Fibroblast of pulmonary artery (primary cell): ENCODE results near the gene OSGIN1.

Source experiments
- DNase-seq: peaks from one replicate; pipeline ENCODE4 v3.0.0-alpha.2; 2010; ENCODE audit warnings: low read depth
- H3K4me3 ChIP-seq: replicated peaks from 2 replicates; pipeline ENCODE4 v1.5.1; 2011; ENCODE audit warnings: low read depth, mild to moderate bottlenecking, control low read depth, low read length, moderate library complexity
- TF ChIP-seq, protein P1 (sequence below): IDR thresholded peaks from 2 replicates; pipeline ENCODE4 v1.5.1; 2011; ENCODE audit warnings: mild to moderate bottlenecking, control low read depth, low read length, inconsistent platforms; ENCODE audit errors: missing control alignments

OSGIN1 gene, protein sequence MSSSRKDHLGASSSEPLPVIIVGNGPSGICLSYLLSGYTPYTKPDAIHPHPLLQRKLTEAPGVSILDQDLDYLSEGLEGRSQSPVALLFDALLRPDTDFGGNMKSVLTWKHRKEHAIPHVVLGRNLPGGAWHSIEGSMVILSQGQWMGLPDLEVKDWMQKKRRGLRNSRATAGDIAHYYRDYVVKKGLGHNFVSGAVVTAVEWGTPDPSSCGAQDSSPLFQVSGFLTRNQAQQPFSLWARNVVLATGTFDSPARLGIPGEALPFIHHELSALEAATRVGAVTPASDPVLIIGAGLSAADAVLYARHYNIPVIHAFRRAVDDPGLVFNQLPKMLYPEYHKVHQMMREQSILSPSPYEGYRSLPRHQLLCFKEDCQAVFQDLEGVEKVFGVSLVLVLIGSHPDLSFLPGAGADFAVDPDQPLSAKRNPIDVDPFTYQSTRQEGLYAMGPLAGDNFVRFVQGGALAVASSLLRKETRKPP

DNA sequence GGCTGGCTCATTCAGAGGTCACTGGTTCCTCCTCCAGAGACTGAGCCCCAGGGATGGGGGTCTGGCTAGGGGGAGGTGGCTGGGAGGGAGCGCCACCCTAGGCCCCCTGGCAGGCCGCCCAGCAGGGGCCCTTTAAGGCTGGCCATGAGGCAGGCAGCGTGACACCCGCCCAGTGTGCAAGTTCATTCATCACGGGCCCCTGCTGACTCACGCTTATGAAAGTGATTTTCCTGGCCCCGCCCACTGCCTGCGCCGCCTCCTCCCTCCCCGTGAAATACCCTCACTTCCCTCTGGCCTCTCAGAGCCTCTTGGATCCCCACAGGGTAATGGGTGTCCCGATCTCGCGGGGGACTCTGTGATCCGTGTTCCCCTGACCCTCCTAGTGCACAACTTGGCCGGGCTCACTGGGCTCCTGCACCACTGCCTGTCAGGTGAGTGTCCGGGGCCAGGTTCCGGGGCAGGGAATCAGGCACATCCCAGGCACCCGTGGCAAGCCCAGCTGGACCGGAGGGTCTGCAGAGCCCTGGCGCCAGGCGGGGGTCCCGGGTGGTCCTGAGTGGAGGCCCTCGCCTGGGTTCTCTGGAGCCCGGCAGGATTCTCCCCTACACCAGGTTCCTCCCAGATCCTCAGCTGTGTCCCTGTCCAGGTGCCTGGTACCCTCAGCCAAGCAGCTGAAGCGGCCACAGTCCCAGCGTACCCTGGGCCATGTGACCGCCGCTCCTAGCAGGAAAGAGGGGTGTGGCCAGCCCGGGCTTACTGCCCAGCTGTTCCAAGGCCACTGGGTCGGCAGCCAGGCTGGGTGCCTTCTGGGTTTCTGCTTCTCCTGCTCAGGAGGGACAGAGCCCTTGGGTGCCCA lies at the start of gene OSGIN1:
TSS of gene OSGIN1 (plus strand) at position 301 of the 856 bp plus-strand sequence. CDS start 4,432 bp downstream, outside the sequence.
- peak within 1 kb of the TSS; percentile 69 for H3K4me3 ChIP-seq
- TF ChIP-seq, protein P1, sequence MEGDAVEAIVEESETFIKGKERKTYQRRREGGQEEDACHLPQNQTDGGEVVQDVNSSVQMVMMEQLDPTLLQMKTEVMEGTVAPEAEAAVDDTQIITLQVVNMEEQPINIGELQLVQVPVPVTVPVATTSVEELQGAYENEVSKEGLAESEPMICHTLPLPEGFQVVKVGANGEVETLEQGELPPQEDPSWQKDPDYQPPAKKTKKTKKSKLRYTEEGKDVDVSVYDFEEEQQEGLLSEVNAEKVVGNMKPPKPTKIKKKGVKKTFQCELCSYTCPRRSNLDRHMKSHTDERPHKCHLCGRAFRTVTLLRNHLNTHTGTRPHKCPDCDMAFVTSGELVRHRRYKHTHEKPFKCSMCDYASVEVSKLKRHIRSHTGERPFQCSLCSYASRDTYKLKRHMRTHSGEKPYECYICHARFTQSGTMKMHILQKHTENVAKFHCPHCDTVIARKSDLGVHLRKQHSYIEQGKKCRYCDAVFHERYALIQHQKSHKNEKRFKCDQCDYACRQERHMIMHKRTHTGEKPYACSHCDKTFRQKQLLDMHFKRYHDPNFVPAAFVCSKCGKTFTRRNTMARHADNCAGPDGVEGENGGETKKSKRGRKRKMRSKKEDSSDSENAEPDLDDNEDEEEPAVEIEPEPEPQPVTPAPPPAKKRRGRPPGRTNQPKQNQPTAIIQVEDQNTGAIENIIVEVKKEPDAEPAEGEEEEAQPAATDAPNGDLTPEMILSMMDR: no peak
- peak; percentile 96 for DNase-seq

DNA sequence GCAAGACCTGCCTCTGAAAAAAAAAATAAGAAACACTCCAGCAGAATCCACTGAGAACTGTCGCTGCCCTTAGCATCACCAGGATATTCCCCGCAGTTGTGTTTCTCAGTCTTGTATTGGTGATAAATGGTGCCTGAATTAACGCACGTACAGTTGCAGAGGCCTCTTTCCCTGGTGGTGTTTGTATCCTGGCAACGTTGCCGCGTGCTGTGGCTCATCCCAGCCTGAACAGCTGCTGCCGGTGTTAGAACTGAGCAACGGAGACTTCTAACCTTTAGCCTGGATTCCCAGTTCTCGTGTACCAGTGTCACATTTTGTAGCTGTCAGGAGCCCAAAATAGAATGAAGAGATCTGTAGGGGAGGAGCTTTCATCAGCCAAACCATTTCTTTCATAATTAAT lies 49.3 kb upstream of the OSGIN1 start:
- peak; percentile 53 for DNase-seq
- H3K4me3 ChIP-seq: no peak overlapping the region
- TF ChIP-seq, protein P1: no peak

DNA sequence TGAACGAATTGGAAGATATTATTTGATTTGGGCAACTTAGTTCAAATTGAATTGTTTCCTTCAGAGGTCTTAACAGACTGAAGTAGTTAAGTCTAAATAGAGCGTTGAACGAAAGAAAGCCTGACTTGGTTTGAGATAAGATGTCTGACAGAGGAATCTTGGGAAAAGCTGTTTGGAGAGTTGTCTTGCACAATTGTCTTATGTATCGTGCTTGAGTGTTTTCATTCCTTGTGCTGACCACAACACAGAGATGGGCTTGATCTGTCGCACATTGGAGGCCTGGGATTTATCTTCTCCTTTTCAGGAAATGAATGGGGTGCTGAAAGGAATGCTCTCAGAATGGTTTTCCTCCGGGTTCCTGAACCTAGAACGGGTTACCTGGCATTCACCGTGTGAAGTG lies 46.4 kb upstream of the OSGIN1 start:
- no peak overlapping the region for H3K4me3 ChIP-seq
- TF ChIP-seq, protein P1: no peak
- peak; percentile 81 for DNase-seq

DNA sequence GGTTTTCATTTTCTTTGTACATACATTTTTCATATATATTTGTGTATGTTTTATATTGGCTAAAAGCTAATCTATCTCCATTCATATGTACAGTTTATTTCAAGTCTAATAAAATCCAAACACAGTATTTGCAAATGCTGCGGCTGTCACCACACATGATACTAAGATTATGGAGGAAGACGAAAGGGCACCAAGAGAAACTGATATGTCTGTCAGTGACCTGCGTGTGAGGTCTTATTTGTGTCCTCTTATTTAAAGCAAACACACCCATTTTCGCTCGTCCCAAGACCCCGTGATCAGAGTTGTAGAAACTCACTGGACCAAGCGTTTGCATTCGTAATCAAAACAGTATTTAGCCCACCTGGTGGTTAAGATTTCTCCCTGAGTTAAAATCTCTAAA lies 45.9 kb upstream of the OSGIN1 start:
- H3K4me3 ChIP-seq: no peak overlapping the region
- DNase-seq: no peak
- TF ChIP-seq, protein P1: no peak

DNA sequence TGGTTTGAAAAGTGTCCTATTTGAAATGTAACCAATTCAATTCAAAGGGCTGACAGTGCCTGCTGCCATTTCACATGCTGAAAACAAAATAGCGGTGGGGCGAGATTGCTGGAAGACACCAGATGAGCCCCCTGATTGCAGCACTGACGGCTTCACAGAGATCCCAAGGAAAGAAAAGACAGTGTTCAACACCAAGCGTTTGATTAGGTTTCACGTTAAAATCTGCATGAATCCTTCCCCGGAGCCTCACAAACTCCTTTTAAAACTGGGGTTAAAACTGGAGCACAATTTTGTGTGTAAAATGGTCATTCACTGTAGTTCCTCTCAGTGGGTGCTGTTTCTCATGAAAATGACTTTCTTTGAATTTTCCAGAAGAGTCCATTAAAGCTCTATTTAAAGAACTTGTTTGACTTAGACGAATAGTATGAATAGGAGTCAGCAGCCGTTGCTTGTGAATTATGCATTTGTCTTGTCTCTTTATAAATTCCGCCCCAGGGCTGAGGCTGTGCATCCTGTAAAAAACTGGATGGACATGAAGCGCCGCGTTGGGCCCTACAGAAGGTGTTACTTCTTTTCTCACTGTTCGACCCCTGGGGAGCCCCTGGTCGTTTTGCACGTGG lies 45.3 kb upstream of the OSGIN1 start:
- no peak overlapping the region for H3K4me3 ChIP-seq
- TF ChIP-seq, protein P1: no peak
- DNase-seq: no peak

DNA sequence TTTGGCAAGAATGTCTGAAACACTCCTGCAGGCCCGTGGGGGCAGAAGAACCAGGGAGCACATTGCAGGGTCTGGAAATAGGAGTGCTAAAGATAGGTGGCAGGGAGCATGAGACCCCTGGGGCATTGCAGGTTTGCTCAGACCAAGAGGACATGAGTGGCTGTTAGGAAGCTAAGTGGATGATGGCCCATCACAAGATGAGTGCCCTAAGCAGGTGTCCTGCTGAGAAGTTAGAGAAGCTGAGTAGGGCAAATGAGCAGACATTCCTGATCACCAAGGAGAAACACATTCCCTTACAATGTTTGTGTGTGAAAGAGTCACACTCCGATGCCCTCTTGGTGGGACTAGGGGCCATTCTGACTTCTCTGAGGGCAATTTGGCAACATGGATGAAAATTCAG lies 44.2 kb upstream of the OSGIN1 start:
- H3K4me3 ChIP-seq: no peak overlapping the region
- no peak for DNase-seq
- TF ChIP-seq, protein P1: no peak
